ENCODE results near the gene ITGB7. TPM values are rescaled to one million over a fixed set of nuclear protein-coding genes. Genes with fewer than 3 reads are reported as not detected.

Gene ITGB7
- total and polyA plus RNA-seq, 2 donors = 1.6 to 1.7 TPM

- H3K4me3 ChIP-seq (ENCODE audit: low read depth, low read length) = no peak overlapping the region
- 67% methylated on average over 11 of the region's 11 CpGs for WGBS
- no peaks in the 10 kb centered on the region for H3K36me3 ChIP-seq (ENCODE audit: insufficient read depth)
- H3K4me1 ChIP-seq (ENCODE audit: insufficient read depth) = no peaks in the 10 kb centered on the region
- no peak overlapping the region for H3K27ac ChIP-seq (ENCODE audit: low read depth)
- DNase-seq (ENCODE audit: extremely low spot score) = no peak
Observed at GRCh38 chr12:53193985-53194716, 12.9 kb downstream of the ITGB7 start.

DNA sequence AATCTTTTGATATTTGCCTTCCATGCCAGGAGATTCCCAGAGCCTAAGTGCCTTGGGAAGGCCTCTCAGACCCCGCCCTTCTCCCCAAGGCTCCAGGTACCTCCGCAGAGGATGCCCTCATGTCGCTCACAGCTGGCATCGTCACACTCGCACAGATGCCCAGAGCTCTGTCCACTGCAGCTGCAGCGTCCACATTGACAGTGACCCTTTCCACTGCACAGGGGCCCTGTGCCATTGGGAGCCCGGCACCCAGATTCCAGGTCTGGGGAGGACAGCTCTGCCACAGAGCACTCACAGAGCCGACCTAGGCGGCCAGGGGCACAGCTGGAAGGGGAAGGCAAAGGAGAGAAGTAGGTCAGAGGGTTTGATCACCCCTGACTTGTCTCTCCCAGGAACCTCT lies 14.0 kb downstream of the ITGB7 start:
- H3K36me3 ChIP-seq (ENCODE audit: insufficient read depth) = no peaks in the 10 kb centered on the region
- H3K4me3 ChIP-seq (ENCODE audit: low read depth, low read length) = no peak overlapping the region
- WGBS = 91% methylated on average over 9 of the region's 9 CpGs
- no peak overlapping the region for H3K27ac ChIP-seq (ENCODE audit: low read depth)
- DNase-seq (ENCODE audit: extremely low spot score) = no peak
- no peaks in the 10 kb centered on the region for H3K4me1 ChIP-seq (ENCODE audit: insufficient read depth)

DNA sequence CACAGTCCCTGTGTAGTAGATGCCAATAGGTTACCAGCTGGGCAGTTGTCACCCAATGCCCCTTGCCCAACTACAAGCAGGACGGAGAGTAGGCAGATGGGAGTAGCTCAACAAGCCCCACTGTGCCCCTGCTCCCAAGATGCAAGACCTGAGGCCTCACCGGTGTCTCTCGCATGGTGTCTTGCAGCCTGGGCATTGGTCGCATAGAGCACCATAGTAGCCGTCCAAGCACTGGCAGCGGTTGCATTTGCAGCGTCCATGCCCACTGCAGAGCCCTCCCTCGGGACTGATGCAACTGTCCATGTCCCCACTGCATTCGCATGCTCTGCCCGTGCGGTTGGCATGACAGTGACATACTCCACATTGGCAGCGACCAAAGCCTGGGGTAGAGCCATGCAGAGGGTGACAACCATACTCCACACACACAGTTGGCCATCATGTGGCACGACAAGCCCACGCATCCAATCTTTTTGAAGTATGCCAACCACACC lies 14.5 kb downstream of the ITGB7 start:
- DNase-seq (ENCODE audit: extremely low spot score) = no peak
- Histone ChIP-seq H3K36me3 (ENCODE audit: insufficient read depth) (no peaks in the 10 kb centered on the region), H3K4me3 (ENCODE audit: low read depth, low read length) (no peak overlapping the region), H3K27ac (ENCODE audit: low read depth) (no peak overlapping the region), H3K4me1 (ENCODE audit: insufficient read depth) (no peaks in the 10 kb centered on the region)
- 90% methylated on average over 14 of the region's 14 CpGs for WGBS

- Histone ChIP-seq H3K4me3 (ENCODE audit: low read depth, low read length) (no peak overlapping the region), H3K4me1 (ENCODE audit: insufficient read depth) (no peaks in the 10 kb centered on the region), H3K36me3 (ENCODE audit: insufficient read depth) (no peaks in the 10 kb centered on the region), H3K27ac (ENCODE audit: low read depth) (no peak overlapping the region)
- no peak for DNase-seq (ENCODE audit: extremely low spot score)
- WGBS = 85% methylated on average over 14 of the region's 14 CpGs
Observed at GRCh38 chr12:53191885-53192530, 15.0 kb downstream of the ITGB7 start.

DNA sequence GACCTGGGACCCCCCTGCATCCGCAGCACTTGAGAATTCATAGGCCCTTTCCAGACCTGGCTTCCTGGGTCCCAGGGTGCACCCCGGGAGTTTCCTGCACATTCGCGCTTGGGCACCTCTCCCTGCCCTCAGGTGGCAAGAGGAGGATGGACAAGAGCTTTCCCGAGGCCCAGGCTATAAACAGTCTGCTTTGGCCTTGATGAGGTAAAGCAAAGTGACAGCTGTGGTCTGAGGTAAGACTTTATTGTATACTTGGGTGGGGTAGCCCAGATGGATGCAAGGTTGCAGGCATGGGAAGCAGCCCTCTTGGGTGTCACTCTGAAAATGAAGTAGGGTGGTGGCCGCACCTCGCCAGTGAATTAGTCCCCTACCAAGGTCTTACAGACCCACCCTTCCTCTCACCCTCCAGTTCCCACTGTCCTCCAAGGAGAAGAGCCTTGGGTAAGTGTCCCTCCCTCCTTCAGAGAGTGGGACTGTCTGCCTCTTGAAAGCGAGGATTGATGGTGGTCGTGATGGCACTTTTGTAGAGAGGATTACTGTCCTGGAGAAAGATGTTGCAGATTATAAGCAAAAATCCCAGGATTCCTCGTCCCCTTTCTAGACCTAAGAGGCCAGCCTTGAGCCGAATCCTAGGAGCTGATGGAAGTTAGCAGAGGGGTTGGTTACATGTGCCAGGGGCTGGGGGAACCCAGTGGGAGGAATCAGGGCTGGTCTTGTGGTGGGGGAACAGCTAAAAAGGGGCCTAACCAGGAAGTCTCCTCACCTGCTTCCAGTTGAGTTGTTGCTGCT lies 15.8 kb downstream of the ITGB7 start:
- WGBS = 81% methylated on average over 11 of the region's 11 CpGs
- Histone ChIP-seq H3K4me3 (ENCODE audit: low read depth, low read length) (no peak overlapping the region), H3K36me3 (ENCODE audit: insufficient read depth) (no peaks in the 10 kb centered on the region), H3K27ac (ENCODE audit: low read depth) (no peak overlapping the region), H3K4me1 (ENCODE audit: insufficient read depth) (no peaks in the 10 kb centered on the region)
- DNase-seq (ENCODE audit: extremely low spot score) = no peak

DNA sequence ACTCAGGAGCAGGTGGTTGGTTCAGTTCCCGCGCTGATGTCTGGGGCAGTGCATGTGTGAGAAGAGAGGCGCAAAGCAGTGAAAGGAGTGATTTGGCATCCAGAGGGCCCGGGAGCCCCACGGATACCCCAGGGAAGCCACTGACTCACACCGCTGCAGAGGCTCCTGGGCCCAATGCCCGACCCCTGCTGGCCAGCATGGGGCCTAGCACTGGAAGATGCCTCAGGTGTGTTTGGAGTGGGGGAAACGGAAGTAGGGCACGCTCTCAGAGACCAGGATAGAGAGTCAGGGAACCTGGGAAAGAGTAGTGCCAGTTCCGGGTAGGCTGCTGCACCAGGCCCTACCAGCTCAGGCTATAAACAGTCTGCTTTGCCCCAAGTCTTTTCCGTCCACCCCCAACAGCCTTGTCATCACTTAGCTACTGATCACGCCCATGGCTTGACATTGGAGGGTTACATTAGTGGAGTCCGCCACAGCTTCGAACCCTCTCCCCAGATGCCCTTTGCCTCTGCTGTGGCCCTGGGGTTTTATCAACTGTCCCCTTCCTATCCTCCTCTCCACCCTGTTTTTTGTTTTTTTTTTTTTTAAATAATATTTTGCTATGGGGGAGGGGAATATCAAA lies 16.8 kb downstream of the ITGB7 start:
- DNase-seq (ENCODE audit: extremely low spot score) = no peak
- no peaks in the 10 kb centered on the region for H3K4me1 ChIP-seq (ENCODE audit: insufficient read depth)
- H3K27ac ChIP-seq (ENCODE audit: low read depth) = no peak overlapping the region
- no peak overlapping the region for H3K4me3 ChIP-seq (ENCODE audit: low read depth, low read length)
- no peaks in the 10 kb centered on the region for H3K36me3 ChIP-seq (ENCODE audit: insufficient read depth)
- 45% methylated on average over 14 of the region's 14 CpGs for WGBS

DNA sequence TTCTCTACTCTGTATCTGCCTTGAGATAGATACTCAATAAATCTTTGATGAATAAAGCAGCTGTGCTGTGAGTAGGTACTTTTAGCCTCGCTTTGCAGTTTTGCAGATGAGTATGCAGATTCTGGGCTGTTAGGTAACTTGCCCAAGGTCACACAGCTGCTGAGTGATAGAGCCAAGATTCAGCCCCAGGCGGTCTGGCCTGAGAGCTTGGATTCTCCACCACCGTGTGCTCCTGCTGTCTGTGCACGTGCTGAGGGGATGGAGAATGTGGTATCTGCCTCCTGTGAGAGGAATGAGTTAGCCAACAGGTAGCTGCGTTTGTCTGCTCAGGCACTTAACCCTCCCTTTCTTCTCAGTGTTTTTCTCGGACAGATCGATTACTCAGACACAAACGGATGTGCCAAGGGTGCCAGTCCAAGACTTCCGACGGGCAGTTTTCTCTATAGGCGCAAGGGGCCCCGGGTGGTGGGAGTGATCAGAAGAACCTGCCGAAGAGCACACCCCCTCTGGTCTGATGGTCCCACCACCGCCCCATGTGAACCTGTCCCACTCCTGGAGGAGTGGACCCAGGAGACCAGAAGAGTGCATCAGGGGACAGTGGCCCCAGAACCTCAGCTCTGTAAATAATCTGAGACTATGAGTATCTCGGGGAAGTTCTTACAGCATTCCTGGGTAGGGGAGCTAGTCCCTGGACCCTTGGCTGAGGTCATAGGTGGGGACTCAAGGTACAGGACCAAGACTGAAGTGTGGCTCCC lies 19.7 kb downstream of the ITGB7 start:
- Histone ChIP-seq H3K27ac (ENCODE audit: low read depth) (no peak overlapping the region), H3K36me3 (ENCODE audit: insufficient read depth) (no peaks in the 10 kb centered on the region), H3K4me1 (ENCODE audit: insufficient read depth) (no peaks in the 10 kb centered on the region), H3K4me3 (ENCODE audit: low read depth, low read length) (no peak overlapping the region)
- no peak for DNase-seq (ENCODE audit: extremely low spot score)
- WGBS = 83% methylated on average over 15 of the region's 15 CpGs

GRCh38 chr12:53186745-53187144 lies 20.3 kb downstream of the ITGB7 start:
- Histone ChIP-seq H3K4me1 (ENCODE audit: insufficient read depth) (no peaks in the 10 kb centered on the region), H3K27ac (ENCODE audit: low read depth) (no peak overlapping the region), H3K36me3 (ENCODE audit: insufficient read depth) (no peaks in the 10 kb centered on the region), H3K4me3 (ENCODE audit: low read depth, low read length) (no peak overlapping the region)
- no peak for DNase-seq (ENCODE audit: extremely low spot score)
- 78% methylated on average over 4 of the region's 4 CpGs for WGBS

- H3K4me3 ChIP-seq (ENCODE audit: low read depth, low read length) = no peak overlapping the region
- H3K36me3 ChIP-seq (ENCODE audit: insufficient read depth) = no peaks in the 10 kb centered on the region
Observed at GRCh38 chr12:53185582-53186153, 21.4 kb downstream of the ITGB7 start.

GRCh38 chr12:53184828-53185227 lies 22.2 kb downstream of the ITGB7 start:
- Histone ChIP-seq H3K36me3 (ENCODE audit: insufficient read depth) (no peaks in the 10 kb centered on the region), H3K27ac (ENCODE audit: low read depth) (no peak overlapping the region), H3K4me3 (ENCODE audit: low read depth, low read length) (no peak overlapping the region), H3K4me1 (ENCODE audit: insufficient read depth) (no peaks in the 10 kb centered on the region)
- DNase-seq (ENCODE audit: extremely low spot score) = no peak
- WGBS = 96% methylated on average over 6 of the region's 6 CpGs

More at GRCh38 chr12:53185582-53186153, 21.4 kb downstream of the ITGB7 start:
- Histone ChIP-seq H3K4me1 (ENCODE audit: insufficient read depth) (no peaks in the 10 kb centered on the region), H3K27ac (ENCODE audit: low read depth) (no peak overlapping the region)
- WGBS = 93% methylated on average over 3 of the region's 3 CpGs
- DNase-seq (ENCODE audit: extremely low spot score) = no peak

DNA sequence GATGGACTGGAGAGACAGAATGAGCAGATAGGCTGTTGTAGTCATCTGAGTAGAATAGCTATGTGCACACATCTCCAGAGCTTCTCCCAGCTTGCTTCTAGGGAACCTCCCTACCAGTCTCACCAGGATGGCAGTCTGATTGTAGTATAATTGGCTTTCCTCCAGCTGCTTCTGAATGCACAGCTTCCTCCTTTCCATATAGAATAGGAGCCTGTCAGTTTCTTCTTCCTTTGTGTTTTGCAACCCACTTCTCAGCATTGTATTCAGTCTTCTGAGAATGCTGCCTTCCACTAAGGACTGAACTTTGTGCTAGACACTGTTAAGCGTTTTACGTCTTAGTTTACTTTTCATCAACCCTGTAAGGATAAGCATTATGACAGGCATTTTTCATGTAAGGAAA lies 24.1 kb downstream of the ITGB7 start:
- Histone ChIP-seq H3K27ac (ENCODE audit: low read depth) (no peak overlapping the region), H3K4me3 (ENCODE audit: low read depth, low read length) (no peak overlapping the region), H3K36me3 (ENCODE audit: insufficient read depth) (no peaks in the 10 kb centered on the region), H3K4me1 (ENCODE audit: insufficient read depth) (no peaks in the 10 kb centered on the region)
- DNase-seq (ENCODE audit: extremely low spot score) = no peak
- 24% methylated on average over 2 of the region's 2 CpGs for WGBS

GRCh38 chr12:53181935-53182334 lies 25.1 kb downstream of the ITGB7 start:
- no peaks in the 10 kb centered on the region for H3K36me3 ChIP-seq (ENCODE audit: insufficient read depth)
- no peak overlapping the region for H3K27ac ChIP-seq (ENCODE audit: low read depth)
- no peaks in the 10 kb centered on the region for H3K4me1 ChIP-seq (ENCODE audit: insufficient read depth)
- 77% methylated on average over 2 of the region's 2 CpGs for WGBS
- H3K4me3 ChIP-seq (ENCODE audit: low read depth, low read length) = no peak overlapping the region
- DNase-seq (ENCODE audit: extremely low spot score) = no peak
